Smooth muscle cell (in vitro differentiated cells): ENCODE data around the gene RSAD2. TPM values are rescaled to one million over a fixed set of nuclear protein-coding genes. Genes with fewer than 3 reads are reported as not detected.

ENCODE experiments used
- DNase-seq: peaks from one replicate; lab custom pipeline; 2025; ENCODE audit not compliant: unreplicated experiment; lab: John Stamatoyannopoulos, UW
- H2AFZ ChIP-seq: fragments of 200-600 bp; sonication (generic); 2 replicates; pipeline ENCODE4 v1.6.0; 2016; ENCODE audit warnings: antibody characterized with exemption, low read depth, mild to moderate bottlenecking
- H3F3A ChIP-seq: fragments of 200-600 bp; sonication (generic); 2 replicates; pipeline ENCODE4 v1.6.0; 2017; ENCODE audit warnings: antibody characterized with exemption, low read depth
- H3K27ac ChIP-seq: fragments of 200-600 bp; sonication (generic); 2 replicates; pipeline ENCODE4 v1.5.1; 2016; ENCODE audit warnings: low read depth, mild to moderate bottlenecking
- H3K27me3 ChIP-seq: fragments of 200-600 bp; sonication (generic); 2 replicates; pipeline ENCODE4 v1.6.1; 2016; ENCODE audit warnings: low read depth, mild to moderate bottlenecking
- H3K36me3 ChIP-seq: fragments of 200-600 bp; sonication (generic); 2 replicates; pipeline ENCODE4 v1.5.1; 2016; ENCODE audit warnings: low read depth
- H3K4me1 ChIP-seq: fragments of 200-600 bp; sonication (generic); 2 replicates; pipeline ENCODE4 v1.5.1; 2016; ENCODE audit warnings: low read depth
- H3K4me2 ChIP-seq: fragments of 200-600 bp; sonication (generic); 2 replicates; pipeline ENCODE4 v1.6.0; 2016; ENCODE audit warnings: mild to moderate bottlenecking
- H3K4me3 ChIP-seq: fragments of 200-600 bp; sonication (generic); 2 replicates; pipeline ENCODE4 v1.5.1; 2016; ENCODE audit warnings: mild to moderate bottlenecking
- H3K79me2 ChIP-seq: fragments of 200-600 bp; sonication (generic); 2 replicates; pipeline ENCODE4 v1.6.0; 2016; ENCODE audit warnings: low read depth, mild to moderate bottlenecking
- H3K9ac ChIP-seq: fragments of 200-600 bp; sonication (generic); 2 replicates; pipeline ENCODE4 v1.6.0; 2016; ENCODE audit warnings: low read depth
- H3K9me3 ChIP-seq: fragments of 200-600 bp; sonication (generic); replicated peaks from 2 replicates; pipeline ENCODE4 v1.5.1; 2016; ENCODE audit warnings: low read depth
- H4K20me1 ChIP-seq: fragments of 200-600 bp; sonication (generic); 2 replicates; pipeline ENCODE4 v1.6.0; 2016; ENCODE audit warnings: low read depth
- CTCF ChIP-seq: fragments of 200-600 bp; sonication (generic); IDR thresholded peaks from 2 replicates; pipeline ENCODE4 v1.5.1; 2017; ENCODE audit warnings: borderline replicate concordance, mild to moderate bottlenecking, antibody characterized with exemption; ENCODE audit not compliant: insufficient read depth, poor library complexity, severe bottlenecking
- WGBS: methylation state at CpG from one replicate; pipeline ENCODE4 v1.1.7; 2016; ENCODE audit warnings: low lambda C conversion rate; 5-methylcytosine and 5-hydroxymethylcytosine counted together
- polyA plus RNA-seq: library from polyadenylated mRNA; unstranded; fragments of >200 nt; fragmentation: Nextera tagmentation; extraction: Ambion mirVana; gene quantifications from 2 replicates; pipeline ENCODE4 v1.2.1, GENCODE V29; 2016
- total RNA-seq: library from RNA; depleted of rRNA; stranded (reverse); fragments of >200 nt; gene quantifications from 2 replicates; pipeline ENCODE4 v1.2.3, GENCODE V29; 2014

RSAD2 gene
- total and polyA plus RNA-seq, 2 experiments from 2014 or later: not detected

- H4K20me1 ChIP-seq: peaks cover 79% of the 10 kb centered on the region
- no peaks in the 10 kb centered on the region for H3F3A ChIP-seq
- no peaks in the 10 kb centered on the region for H3K27me3 ChIP-seq
- no peaks in the 10 kb centered on the region for H3K4me1 ChIP-seq
- TF ChIP-seq CTCF: no peak
- no peak overlapping the region for H3K9ac ChIP-seq
- WGBS: 18% methylated on average over 3 of the region's 3 CpGs
- H3K79me2 ChIP-seq: no peaks in the 10 kb centered on the region
- H3K4me2 ChIP-seq: peak overlapping the region; percentile 22
- H3K27ac ChIP-seq: no peak overlapping the region
- H3K4me3 ChIP-seq: no peak overlapping the region
- DNase-seq: no peak
- H3K9me3 ChIP-seq: no peaks in the 10 kb centered on the region
- no peak overlapping the region for H2AFZ ChIP-seq
- no peaks in the 10 kb centered on the region for H3K36me3 ChIP-seq
Observed at GRCh38 chr2:6927186-6927585, 49.6 kb downstream of the RSAD2 start.

- 95% methylated on average over 3 of the region's 3 CpGs for WGBS
Observed at GRCh38 chr2:6927753-6928152, 50.2 kb downstream of the RSAD2 start.

GRCh38 chr2:6928452-6928851, 50.9 kb downstream of the RSAD2 start:
- H3K27ac ChIP-seq: no peak overlapping the region
- H3K79me2 ChIP-seq: no peaks in the 10 kb centered on the region
- no peaks in the 10 kb centered on the region for H3K9me3 ChIP-seq
- H4K20me1 ChIP-seq: peaks cover 71% of the 10 kb centered on the region
- H2AFZ ChIP-seq: no peak overlapping the region
- DNase-seq: no peak
- H3K36me3 ChIP-seq: no peaks in the 10 kb centered on the region
- no peak overlapping the region for H3K4me3 ChIP-seq
- H3K27me3 ChIP-seq: no peaks in the 10 kb centered on the region
- 94% methylated on average over 9 of the region's 9 CpGs for WGBS
- H3K4me2 ChIP-seq: no peak overlapping the region
- H3K4me1 ChIP-seq: no peaks in the 10 kb centered on the region
- no peak overlapping the region for H3K9ac ChIP-seq
- no peaks in the 10 kb centered on the region for H3F3A ChIP-seq
- TF ChIP-seq CTCF: no peak

More at GRCh38 chr2:6927753-6928152, 50.2 kb downstream of the RSAD2 start:
- no peaks in the 10 kb centered on the region for H3K79me2 ChIP-seq
- H3K9ac ChIP-seq: no peak overlapping the region
- H3K27ac ChIP-seq: no peak overlapping the region
- H3K4me3 ChIP-seq: no peak overlapping the region
- peak overlapping the region; percentile 22 for H3K4me2 ChIP-seq
- no peaks in the 10 kb centered on the region for H3K4me1 ChIP-seq
- H3K27me3 ChIP-seq: no peaks in the 10 kb centered on the region
- no peaks in the 10 kb centered on the region for H3F3A ChIP-seq
- no peak for TF ChIP-seq CTCF
- H2AFZ ChIP-seq: no peak overlapping the region
- H3K36me3 ChIP-seq: no peaks in the 10 kb centered on the region
- peaks cover 78% of the 10 kb centered on the region for H4K20me1 ChIP-seq
- no peaks in the 10 kb centered on the region for H3K9me3 ChIP-seq
- no peak for DNase-seq

GRCh38 chr2:6929196-6929819, 51.7 kb downstream of the RSAD2 start:
- TF ChIP-seq CTCF: no peak
- Histone ChIP-seq H2AFZ (no peak overlapping the region), H3F3A (no peaks in the 10 kb centered on the region), H3K36me3 (no peaks in the 10 kb centered on the region), H3K4me2 (peak overlapping the region; percentile 55), H3K4me1 (no peaks in the 10 kb centered on the region), H3K9ac (no peak overlapping the region), H3K27ac (peak overlapping the region; percentile 44), H3K79me2 (no peaks in the 10 kb centered on the region), H3K9me3 (no peaks in the 10 kb centered on the region), H3K4me3 (no peak overlapping the region), H4K20me1 (peaks cover 63% of the 10 kb centered on the region), H3K27me3 (no peaks in the 10 kb centered on the region)
- no peak for DNase-seq
- WGBS: 65% methylated on average over 6 of the region's 6 CpGs
